DMS153 (cell line): ENCODE results near the gene MAG.

Source experiments
- DNase-seq: peaks from one replicate; lab custom pipeline; 2025; lab: John Stamatoyannopoulos, UW

Gene MAG

DNA sequence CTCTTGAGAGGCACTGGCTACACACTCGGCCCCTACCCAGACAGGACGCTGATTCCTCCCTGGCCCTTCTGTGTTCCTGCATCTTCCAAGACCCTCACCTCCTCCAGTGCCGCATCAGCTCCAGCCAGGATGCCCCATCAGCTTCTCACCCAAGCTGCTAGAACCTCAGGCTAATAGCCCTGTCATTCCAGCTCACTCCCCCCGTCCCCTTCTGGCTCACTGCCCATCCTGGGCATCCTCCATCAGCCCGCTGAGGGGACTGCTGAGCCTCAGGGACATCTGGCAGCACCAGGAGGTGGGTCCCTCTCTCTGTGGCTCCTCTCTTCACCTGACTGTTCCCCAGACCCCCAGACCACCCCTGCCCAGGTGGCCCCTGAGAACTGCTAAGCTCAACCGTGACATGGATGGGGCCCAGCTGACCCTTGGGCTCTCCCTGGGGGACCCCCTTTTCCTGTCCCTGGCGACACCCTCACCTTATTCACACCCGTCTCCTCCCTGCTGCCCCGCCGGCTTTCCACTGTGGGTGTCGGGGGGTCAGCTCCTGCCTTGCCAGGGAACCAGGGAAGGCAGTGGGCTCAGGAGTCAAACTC, 71.1 kb downstream of the MAG start:
- no peak for DNase-seq
